H9 (cell line): ENCODE results near the gene KCNMB2. TPM values are rescaled to one million over a fixed set of nuclear protein-coding genes. Genes with fewer than 3 reads are reported as not detected.

ENCODE experiments used
- DNase-seq: peaks from one replicate; pipeline ENCODE4 v3.0.0-alpha.2; 2017
- H2AFZ ChIP-seq: one replicate; pipeline ENCODE4 v1.6.1; 2013; ENCODE audit warnings: mild to moderate bottlenecking, low read length, control low read depth, moderate library complexity
- H2AK5ac ChIP-seq: 2 replicates; pipeline ENCODE4 v1.6.1; 2013; ENCODE audit warnings: low read length, control low read depth, mixed read lengths; ENCODE audit not compliant: insufficient read length
- H2BK120ac ChIP-seq: one replicate; pipeline ENCODE4 v1.6.1; 2013; ENCODE audit warnings: low read depth, mild to moderate bottlenecking, low read length, control low read depth, inconsistent platforms; ENCODE audit not compliant: poor library complexity, severe bottlenecking
- H2BK12ac ChIP-seq: 2 replicates; pipeline ENCODE4 v1.6.1; 2013; ENCODE audit warnings: low read length, control low read depth, mixed read lengths, low read depth; ENCODE audit not compliant: insufficient read length
- H2BK15ac ChIP-seq: 2 replicates; pipeline ENCODE4 v1.6.1; 2013; ENCODE audit warnings: low read depth, low read length, control low read depth
- H2BK20ac ChIP-seq: one replicate; pipeline ENCODE4 v1.6.1; 2013; ENCODE audit warnings: low read depth, mild to moderate bottlenecking, low read length, control low read depth, inconsistent platforms; ENCODE audit not compliant: poor library complexity, severe bottlenecking
- H2BK5ac ChIP-seq: 2 replicates; pipeline ENCODE4 v1.6.1; 2013; ENCODE audit warnings: low read length, control low read depth, mixed read lengths; ENCODE audit not compliant: insufficient read length
- H3K14ac ChIP-seq: 2 replicates; pipeline ENCODE4 v1.6.1; 2013; ENCODE audit warnings: low read length, control low read depth; ENCODE audit not compliant: insufficient read depth
- H3K18ac ChIP-seq: 2 replicates; pipeline ENCODE4 v1.6.1; 2013; ENCODE audit warnings: low read depth, mild to moderate bottlenecking, mixed read lengths, low read length, control low read depth; ENCODE audit not compliant: insufficient read length
- H3K23ac ChIP-seq: 2 replicates; pipeline ENCODE4 v1.6.1; 2013; ENCODE audit warnings: low read length, control low read depth, mixed read lengths, low read depth; ENCODE audit not compliant: insufficient read length
- H3K23me2 ChIP-seq: 2 replicates; pipeline ENCODE4 v1.6.1; 2013; ENCODE audit warnings: low read depth, mild to moderate bottlenecking, mixed read lengths, low read length, control low read depth; ENCODE audit not compliant: insufficient read length, poor library complexity, severe bottlenecking
- H3K27ac ChIP-seq: 2 replicates; pipeline ENCODE4 v1.5.1; 2013; ENCODE audit warnings: low read length, control low read depth, mixed read lengths, low read depth; ENCODE audit not compliant: insufficient read length
- H3K27me3 ChIP-seq: 2 replicates; pipeline ENCODE4 v1.6.1; 2013; ENCODE audit warnings: low read length, control low read depth, inconsistent platforms; ENCODE audit not compliant: insufficient read depth
- H3K4ac ChIP-seq: 2 replicates; pipeline ENCODE4 v1.6.1; 2013; ENCODE audit warnings: low read depth, mild to moderate bottlenecking, control low read depth, inconsistent platforms, low read length, moderate library complexity
- H3K4me1 ChIP-seq: 2 replicates; pipeline ENCODE4 v1.6.1; 2013; ENCODE audit warnings: low read length, control low read depth, inconsistent platforms; ENCODE audit not compliant: insufficient read depth
- H3K4me2 ChIP-seq: 2 replicates; pipeline ENCODE4 v1.6.1; 2013; ENCODE audit warnings: low read length, control low read depth, mixed read lengths; ENCODE audit not compliant: insufficient read length, insufficient read depth
- H3K56ac ChIP-seq: 2 replicates; pipeline ENCODE4 v1.6.1; 2013; ENCODE audit warnings: low read depth, mild to moderate bottlenecking, mixed read lengths, low read length, control low read depth; ENCODE audit not compliant: insufficient read length
- H3K79me1 ChIP-seq: 2 replicates; pipeline ENCODE4 v1.6.1; 2013; ENCODE audit warnings: low read depth, mild to moderate bottlenecking, moderate library complexity, low read length, control low read depth, inconsistent platforms; ENCODE audit not compliant: insufficient read depth, poor library complexity, severe bottlenecking
- H3K79me2 ChIP-seq: 2 replicates; pipeline ENCODE4 v1.6.1; 2013; ENCODE audit warnings: low read length, control low read depth, inconsistent platforms; ENCODE audit not compliant: insufficient read depth
- H3K9ac ChIP-seq: 2 replicates; pipeline ENCODE4 v1.6.1; 2013; ENCODE audit warnings: low read length, control low read depth, mixed read lengths; ENCODE audit not compliant: insufficient read length; ENCODE audit errors: extremely low read depth
- H3K9me3 ChIP-seq: one replicate; pipeline ENCODE4 v1.6.1; 2013; ENCODE audit warnings: low read depth, low read length, inconsistent platforms; ENCODE audit not compliant: control insufficient read depth
- H3T11ph ChIP-seq: one replicate; pipeline ENCODE4 v1.6.1; 2013; ENCODE audit warnings: mild to moderate bottlenecking, low read length, control low read depth, inconsistent platforms
- H4K20me1 ChIP-seq: one replicate; pipeline ENCODE4 v1.6.1; 2013; ENCODE audit not compliant: control insufficient read depth, insufficient read length, insufficient read depth
- H4K5ac ChIP-seq: 2 replicates; pipeline ENCODE4 v1.6.1; 2013; ENCODE audit warnings: low read depth, mild to moderate bottlenecking, mixed read lengths, low read length, control low read depth; ENCODE audit not compliant: insufficient read length
- H4K8ac ChIP-seq: replicated peaks from 2 replicates; pipeline ENCODE4 v1.6.1; 2013; ENCODE audit warnings: low read length, control low read depth, mixed read lengths, low read depth; ENCODE audit not compliant: insufficient read length
- H4K91ac ChIP-seq: 2 replicates; pipeline ENCODE4 v1.6.1; 2013; ENCODE audit warnings: low read depth, mild to moderate bottlenecking, moderate library complexity, mixed read lengths, low read length, control low read depth; ENCODE audit not compliant: insufficient read length
- H3K27ac Mint-ChIP-seq, 3 experiments: 2 replicates in 2 of 3; 3 replicates in 1 of 3; pipeline ENCODE4 v1.8.0; 2020 to 2021; ENCODE audit warnings: mixed read lengths in 3 of 3, mild to moderate bottlenecking in 1 of 3, moderate library complexity in 1 of 3
- H3K27me3 Mint-ChIP-seq: 2 replicates; pipeline ENCODE4 v1.8.0; 2021; ENCODE audit warnings: low read depth, mild to moderate bottlenecking, moderate library complexity, mixed read lengths
- H3K36me3 Mint-ChIP-seq, 3 experiments: 2 replicates in 2 of 3; 3 replicates in 1 of 3; pipeline ENCODE4 v1.8.0; 2020 to 2021; ENCODE audit warnings: low read depth in 3 of 3, mixed read lengths in 3 of 3; ENCODE audit not compliant: insufficient read depth in 1 of 3
- H3K4me1 Mint-ChIP-seq, 2 experiments: 2 replicates each; pipeline ENCODE4 v1.8.0; 2020; ENCODE audit warnings: mixed read lengths in 2 of 2
- H3K4me3 Mint-ChIP-seq, 2 experiments: 2 replicates in 1 of 2; 3 replicates in 1 of 2; pipeline ENCODE4 v1.8.0; 2020 to 2021; ENCODE audit warnings: mild to moderate bottlenecking in 2 of 2, mixed read lengths in 2 of 2, moderate library complexity in 1 of 2
- H3K9me3 Mint-ChIP-seq, 2 experiments: 2 replicates in 1 of 2; 3 replicates in 1 of 2; pipeline ENCODE4 v1.8.0; 2020; ENCODE audit warnings: mild to moderate bottlenecking in 2 of 2, mixed read lengths in 2 of 2, moderate library complexity in 1 of 2
- CTCF ChIP-seq: fragments of 200-600 bp; sonication (generic); conservative IDR thresholded peaks from 3 replicates; pipeline ENCODE4 v1.8.0; 2021; ENCODE audit warnings: antibody characterized with exemption, mild to moderate bottlenecking
- WGBS: extraction: QIAGEN DNeasy Blood & Tissue Kit; methylation state at CpG from one replicate; pipeline ENCODE4 v1.1.7; 2013; ENCODE audit warnings: missing lambda C conversion rate, low lambda C conversion rate, mixed read lengths; ENCODE audit not compliant: insufficient read length; ENCODE audit errors: extremely low coverage; 5-methylcytosine and 5-hydroxymethylcytosine counted together
- total RNA-seq: library from RNA; stranded (reverse); gene quantifications from 2 replicates; pipeline ENCODE4 v1.2.1, GENCODE V29; 2021

The KCNMB2 gene
- total RNA-seq, 1 experiment from 2014 or later, result not detected

GRCh38 chr3:178558637-178559036 lies 22.4 kb downstream of the KCNMB2 start:
- Mint-ChIP-seq H3K4me3 (no peak overlapping the region), H3K36me3 (no peaks in the 10 kb centered on the region), H3K27me3 (no peaks in the 10 kb centered on the region), H3K4me1 (peaks cover 9 to 10% of the 10 kb centered on the region in 2 experiments), H3K27ac (no peak overlapping the region; a peak in 1 of 7 replicates), H3K9me3 (no peaks in the 10 kb centered on the region)
- Histone ChIP-seq H2BK12ac (no peak overlapping the region), H3K79me1 (no peaks in the 10 kb centered on the region), H3K23ac (no peak overlapping the region), H4K20me1 (no peaks in the 10 kb centered on the region), H4K8ac (no peak overlapping the region), H2BK15ac (no peak overlapping the region), H3K56ac (no peak overlapping the region), H3K4me2 (no peak overlapping the region), H3K4me1 (no peaks in the 10 kb centered on the region), H3K4ac (no peak overlapping the region), H3K14ac (no peak overlapping the region), H3K79me2 (no peaks in the 10 kb centered on the region), H2AFZ (no peak overlapping the region), H3K9me3 (no peaks in the 10 kb centered on the region), H3T11ph (no peak overlapping the region), H2AK5ac (no peak overlapping the region), H3K27me3 (no peaks in the 10 kb centered on the region; the same call in 1 of the 2 replicates), H2BK5ac (no peak overlapping the region), H2BK120ac (no peak overlapping the region), H3K18ac (no peak overlapping the region), H3K9ac (no peak overlapping the region), H2BK20ac (no peak overlapping the region), H4K91ac (no peak overlapping the region), H3K23me2 (no peaks in the 10 kb centered on the region), H3K27ac (no peak overlapping the region), H4K5ac (no peak overlapping the region)
- no peak for TF ChIP-seq CTCF
- WGBS, result no CpG with 5 or more reads among the region's 8 CpGs
- no peak for DNase-seq
